Measurements from ENCODE around the gene NAT10.
"Not testable (repeated sequence)": the region's sequence is repeated elsewhere in the genome, so short reads cannot be mapped to it uniquely, and the experiment has no call there.

The NAT10 gene

DNA sequence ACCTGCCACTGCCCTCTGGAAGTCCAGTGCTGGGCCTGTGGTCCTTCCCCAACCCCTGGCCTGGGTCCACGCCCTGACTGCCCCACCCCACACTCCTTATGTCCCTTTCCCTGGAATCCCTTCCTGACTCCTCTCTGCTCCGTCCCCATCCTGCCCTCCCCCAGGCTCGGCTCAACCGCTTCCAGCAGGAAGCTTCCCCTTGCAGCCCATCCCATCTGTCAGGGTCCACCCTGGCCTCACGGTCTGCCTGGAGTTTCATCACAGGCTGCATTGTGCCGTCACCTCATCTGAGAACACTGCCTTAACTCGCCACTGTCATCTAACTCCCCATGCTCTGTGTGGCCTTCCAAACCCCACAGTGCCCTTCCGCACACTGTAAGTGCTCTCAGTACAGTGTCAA lies 64.3 kb downstream of the NAT10 start:
- Histone ChIP-seq H3K4me3 (ENCODE audit: low read length) (no peak overlapping the region), H3K9me3 (ENCODE audit: low read length) (no peaks in the 10 kb centered on the region), H2AFZ (ENCODE audit: low read depth, low read length) (no peak overlapping the region), H3K27me3 (ENCODE audit: insufficient read depth, low read length) (no peaks in the 10 kb centered on the region), H3K36me3 (ENCODE audit: insufficient read depth, low read length) (no peaks in the 10 kb centered on the region), H3K4me1 (ENCODE audit: insufficient read depth, low read length) (peaks cover 3% of the 10 kb centered on the region)

DNA sequence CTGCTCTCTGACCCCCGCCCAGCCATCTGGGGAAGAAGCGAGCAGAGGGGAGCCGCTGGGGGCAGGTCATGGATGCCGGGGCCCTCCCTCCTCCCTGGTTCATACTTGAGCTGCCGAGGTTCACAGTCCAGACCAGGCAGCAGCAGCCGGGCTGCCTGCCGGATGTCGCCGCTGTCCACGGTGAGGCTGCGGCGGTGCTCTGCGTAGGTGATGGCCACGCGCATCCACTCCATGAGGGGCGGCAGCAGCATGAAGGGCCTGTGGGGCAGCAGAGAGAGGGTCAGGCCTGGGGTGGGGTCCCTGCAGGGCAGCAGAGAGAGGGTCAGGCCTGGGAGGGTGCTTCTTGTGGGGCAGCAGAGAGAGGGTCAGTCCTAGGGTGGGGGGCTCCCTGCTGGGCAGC lies 67.6 kb downstream of the NAT10 start:
- H2AFZ ChIP-seq (ENCODE audit: low read depth, low read length) = no peak overlapping the region
- H3K27me3 ChIP-seq (ENCODE audit: insufficient read depth, low read length) = no peaks in the 10 kb centered on the region
- peaks cover 3% of the 10 kb centered on the region for H3K4me1 ChIP-seq (ENCODE audit: insufficient read depth, low read length)

DNA sequence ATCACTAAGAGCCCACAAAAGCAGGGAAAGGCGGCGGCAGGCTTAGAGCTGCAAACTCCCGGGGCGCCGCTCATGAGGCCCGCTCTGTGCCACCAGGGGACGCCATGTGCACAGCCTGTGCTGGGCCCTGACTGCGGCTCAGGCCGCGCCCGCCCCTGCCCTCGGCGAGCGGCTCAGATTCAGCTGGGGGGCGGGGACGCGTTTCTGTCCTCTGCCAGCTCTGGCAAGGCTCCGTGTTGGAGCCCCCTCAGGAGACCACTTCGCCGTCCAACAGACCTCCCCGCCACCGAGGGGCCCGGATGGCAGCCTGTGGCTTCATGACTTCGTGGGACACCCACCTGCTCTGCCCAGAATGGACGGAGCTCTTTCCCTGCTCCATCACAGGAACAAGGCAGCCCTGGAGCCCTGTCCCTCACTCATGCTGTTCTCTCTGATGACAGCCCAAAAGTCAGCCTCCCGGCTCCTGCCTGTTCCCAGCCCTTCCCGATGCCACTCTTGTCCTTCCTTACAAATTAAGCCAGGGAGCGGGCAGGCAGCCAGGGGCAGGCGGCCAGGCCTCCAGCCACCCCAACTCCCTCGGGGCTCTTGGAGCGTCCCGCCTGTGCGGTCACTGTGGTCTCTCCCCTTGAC lies 69.1 kb downstream of the NAT10 start:
- no peaks in the 10 kb centered on the region for H3K27me3 ChIP-seq (ENCODE audit: insufficient read depth, low read length)
- no peak overlapping the region for H3K4me3 ChIP-seq (ENCODE audit: low read length)
- peaks cover 3% of the 10 kb centered on the region for H3K4me1 ChIP-seq (ENCODE audit: insufficient read depth, low read length)

More for the DNA sequence above, 67.6 kb downstream of the NAT10 start:
- no peaks in the 10 kb centered on the region for H3K9me3 ChIP-seq (ENCODE audit: low read length)
- H3K36me3 ChIP-seq (ENCODE audit: insufficient read depth, low read length) = no peaks in the 10 kb centered on the region
- no peak overlapping the region for H3K4me3 ChIP-seq (ENCODE audit: low read length)

DNA sequence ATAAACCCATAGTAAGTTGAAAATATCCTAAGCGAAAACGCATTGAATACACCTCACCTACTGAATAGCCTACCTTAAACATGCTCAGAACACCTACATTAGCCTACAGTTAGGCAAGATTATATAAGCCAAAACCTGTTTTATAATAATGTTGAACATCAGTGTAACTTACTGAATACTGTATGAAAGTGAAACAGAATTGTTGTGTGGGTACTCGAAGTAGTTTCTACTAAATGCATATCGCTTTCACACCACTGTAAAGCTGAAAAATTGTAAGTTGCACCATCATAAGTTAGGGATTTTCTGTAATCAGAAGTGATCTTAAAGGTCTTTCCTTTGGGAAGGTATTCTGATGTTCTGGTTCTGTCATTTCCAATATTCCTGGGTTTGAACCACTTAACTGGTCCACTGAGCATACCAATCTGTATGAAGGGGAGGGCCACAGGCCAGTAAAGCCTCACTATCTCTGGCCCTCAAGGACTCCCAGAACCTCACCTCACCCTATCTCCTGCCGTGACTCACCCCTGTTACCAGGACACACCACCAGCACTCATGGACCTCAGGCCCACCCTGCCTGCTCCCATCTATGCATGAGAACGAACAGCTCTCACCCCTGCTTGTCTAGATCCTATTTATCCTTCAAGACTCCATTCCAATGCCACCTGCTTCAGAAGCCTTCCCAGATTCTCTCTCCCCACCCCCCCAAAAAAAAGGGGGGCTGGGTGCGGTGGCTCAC lies 70.0 kb downstream of the NAT10 start:
- Histone ChIP-seq H2AFZ (ENCODE audit: low read depth, low read length) (no peak overlapping the region), H3K4me3 (ENCODE audit: low read length) (no peak overlapping the region), H3K27me3 (ENCODE audit: insufficient read depth, low read length) (no peaks in the 10 kb centered on the region), H3K4me1 (ENCODE audit: insufficient read depth, low read length) (peaks cover 3% of the 10 kb centered on the region), H3K9me3 (ENCODE audit: low read length) (no peaks in the 10 kb centered on the region), H3K36me3 (ENCODE audit: insufficient read depth, low read length) (no peaks in the 10 kb centered on the region)

More for the DNA sequence above, 69.1 kb downstream of the NAT10 start:
- no peaks in the 10 kb centered on the region for H3K36me3 ChIP-seq (ENCODE audit: insufficient read depth, low read length)
- no peak overlapping the region for H2AFZ ChIP-seq (ENCODE audit: low read depth, low read length)
- H3K9me3 ChIP-seq (ENCODE audit: low read length) = no peaks in the 10 kb centered on the region

DNA sequence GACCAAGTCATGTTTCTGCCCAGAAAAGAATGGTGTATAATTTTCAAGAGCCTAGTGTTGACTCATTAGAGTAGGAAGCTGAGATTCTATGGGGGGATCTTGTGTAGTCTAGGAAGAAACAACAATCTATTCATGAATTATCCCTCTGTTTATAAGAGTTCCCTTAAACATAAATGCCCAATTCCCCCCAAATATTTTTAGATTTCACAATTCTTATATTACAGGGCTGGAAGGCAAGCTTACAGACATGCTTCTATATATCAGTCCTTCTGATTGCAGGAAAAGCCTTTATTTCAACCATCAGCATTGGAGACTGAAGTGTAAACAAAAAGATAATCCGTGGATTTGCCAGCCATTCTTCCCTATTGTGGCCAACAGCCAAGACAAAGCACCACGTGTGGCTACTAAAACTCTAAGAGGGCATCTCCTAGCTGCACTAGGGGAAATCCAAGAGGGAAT lies 71.4 kb downstream of the NAT10 start:
- Histone ChIP-seq H3K27me3 (ENCODE audit: insufficient read depth, low read length) (no peaks in the 10 kb centered on the region), H3K4me3 (ENCODE audit: low read length) (no peak overlapping the region), H3K4me1 (ENCODE audit: insufficient read depth, low read length) (peaks cover 3% of the 10 kb centered on the region), H3K9me3 (ENCODE audit: low read length) (no peaks in the 10 kb centered on the region), H3K36me3 (ENCODE audit: insufficient read depth, low read length) (no peaks in the 10 kb centered on the region), H2AFZ (ENCODE audit: low read depth, low read length) (no peak overlapping the region)

DNA sequence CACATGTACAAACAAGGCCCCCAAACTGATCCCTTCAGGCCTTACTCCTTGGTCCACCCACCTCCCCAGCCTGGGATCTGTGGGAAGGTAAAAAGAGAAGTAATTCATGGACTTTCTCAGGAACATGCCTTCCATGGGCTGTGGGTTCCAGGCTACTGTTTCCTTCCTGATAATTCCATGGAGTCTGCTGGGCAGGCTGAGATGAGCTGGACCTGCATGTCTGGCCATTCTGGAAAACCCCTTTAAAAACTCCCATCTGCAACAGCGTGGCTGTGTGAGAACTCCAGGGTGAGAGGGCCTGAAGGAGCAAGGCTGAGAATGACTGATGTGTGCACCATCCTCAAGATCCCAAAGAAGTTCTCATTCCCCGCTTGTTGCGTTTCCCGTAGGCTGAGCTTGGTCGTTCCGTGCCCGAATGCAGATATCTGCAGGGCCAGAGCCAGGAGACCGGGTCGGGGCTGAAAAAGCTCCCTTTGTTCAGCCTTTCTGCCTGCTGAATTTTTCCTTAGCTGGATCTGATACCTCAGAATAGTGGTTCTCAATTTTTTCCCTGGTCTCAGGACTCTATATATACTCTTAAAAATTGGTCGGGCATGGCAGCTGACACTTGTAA lies 72.9 kb downstream of the NAT10 start:
- H3K36me3 ChIP-seq (ENCODE audit: insufficient read depth, low read length) = no peaks in the 10 kb centered on the region
- H3K9me3 ChIP-seq (ENCODE audit: low read length) = no peaks in the 10 kb centered on the region
- H3K4me1 ChIP-seq (ENCODE audit: insufficient read depth, low read length) = peaks cover 3% of the 10 kb centered on the region
- H3K4me3 ChIP-seq (ENCODE audit: low read length) = no peak overlapping the region
- H3K27me3 ChIP-seq (ENCODE audit: insufficient read depth, low read length) = no peaks in the 10 kb centered on the region
- no peak overlapping the region for H2AFZ ChIP-seq (ENCODE audit: low read depth, low read length)

DNA sequence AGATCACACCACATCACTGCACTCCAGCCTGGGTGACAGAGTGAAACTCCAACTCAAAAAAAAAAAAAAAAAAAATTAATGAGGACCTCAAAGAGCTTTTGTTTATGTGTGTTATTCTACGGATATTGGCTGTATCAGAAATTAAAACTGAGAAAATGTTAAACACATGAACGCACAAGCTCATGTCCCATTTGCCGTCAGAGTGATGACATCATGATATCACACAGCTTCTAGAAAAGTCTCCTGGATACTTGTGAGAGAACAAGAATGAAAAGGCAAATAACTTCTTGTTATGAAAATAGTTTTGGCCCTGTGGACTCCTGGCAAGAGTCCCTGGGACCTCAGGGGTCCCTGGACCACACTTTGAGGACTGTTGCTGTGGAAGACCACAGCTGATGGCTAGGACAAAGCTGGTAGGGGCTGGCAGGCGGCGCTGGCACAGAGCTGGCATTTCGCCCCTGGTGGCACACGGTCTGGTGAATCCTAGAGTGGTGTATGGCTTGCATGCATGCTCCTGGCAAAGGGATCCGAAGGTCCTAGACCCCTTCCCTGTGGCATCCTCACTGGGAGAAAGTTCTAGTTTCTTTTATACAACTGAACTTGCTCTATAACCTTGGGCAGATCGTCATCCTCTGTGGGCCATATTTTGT lies 73.7 kb downstream of the NAT10 start:
- no peaks in the 10 kb centered on the region for H3K9me3 ChIP-seq (ENCODE audit: low read length)
- H2AFZ ChIP-seq (ENCODE audit: low read depth, low read length) = no peak overlapping the region
- no peaks in the 10 kb centered on the region for H3K36me3 ChIP-seq (ENCODE audit: insufficient read depth, low read length)
- no peaks in the 10 kb centered on the region for H3K27me3 ChIP-seq (ENCODE audit: insufficient read depth, low read length)
- peaks cover 3% of the 10 kb centered on the region for H3K4me1 ChIP-seq (ENCODE audit: insufficient read depth, low read length)
- H3K4me3 ChIP-seq (ENCODE audit: low read length) = no peak overlapping the region

DNA sequence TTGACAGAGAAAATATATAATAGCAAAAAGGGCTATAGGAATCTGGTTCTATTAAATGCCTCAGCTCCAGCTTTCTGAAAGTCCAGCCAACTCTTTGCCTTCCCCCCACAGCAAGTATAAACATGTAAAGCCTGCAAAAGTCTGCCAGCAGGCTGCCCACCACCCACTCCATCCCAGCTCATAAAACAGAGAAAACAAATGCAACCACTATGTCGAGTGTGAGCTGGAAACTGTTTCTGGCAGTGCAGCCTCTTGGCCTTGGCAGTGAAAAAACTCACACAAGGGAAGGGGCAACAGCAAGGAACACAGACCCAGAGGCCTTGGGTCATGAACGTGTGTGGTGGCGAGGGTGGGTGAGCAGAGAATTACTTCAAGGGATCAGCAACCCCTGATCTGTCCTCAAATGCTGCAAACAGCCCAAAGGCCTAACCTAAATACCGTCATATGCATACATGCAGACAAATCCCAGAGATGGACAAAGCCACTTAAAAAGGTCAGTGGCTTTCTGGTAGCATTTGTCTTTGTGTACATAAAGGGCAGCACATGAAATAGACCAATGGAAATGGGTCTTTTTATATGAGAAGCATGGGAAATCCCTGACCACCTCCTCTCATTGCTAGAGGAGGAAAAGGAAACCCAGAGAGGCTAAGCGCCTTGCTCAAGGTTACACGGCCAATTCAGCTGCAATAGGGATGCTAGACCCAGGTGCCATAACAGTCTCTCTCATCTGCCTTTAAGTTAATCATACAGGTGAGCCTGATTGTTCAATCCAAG lies 74.8 kb downstream of the NAT10 start:
- Histone ChIP-seq H3K36me3 (ENCODE audit: insufficient read depth, low read length) (no peaks in the 10 kb centered on the region), H3K4me1 (ENCODE audit: insufficient read depth, low read length) (no peaks in the 10 kb centered on the region), H3K4me3 (ENCODE audit: low read length) (no peak overlapping the region), H2AFZ (ENCODE audit: low read depth, low read length) (no peak overlapping the region), H3K9me3 (ENCODE audit: low read length) (no peaks in the 10 kb centered on the region), H3K27me3 (ENCODE audit: insufficient read depth, low read length) (no peaks in the 10 kb centered on the region)

DNA sequence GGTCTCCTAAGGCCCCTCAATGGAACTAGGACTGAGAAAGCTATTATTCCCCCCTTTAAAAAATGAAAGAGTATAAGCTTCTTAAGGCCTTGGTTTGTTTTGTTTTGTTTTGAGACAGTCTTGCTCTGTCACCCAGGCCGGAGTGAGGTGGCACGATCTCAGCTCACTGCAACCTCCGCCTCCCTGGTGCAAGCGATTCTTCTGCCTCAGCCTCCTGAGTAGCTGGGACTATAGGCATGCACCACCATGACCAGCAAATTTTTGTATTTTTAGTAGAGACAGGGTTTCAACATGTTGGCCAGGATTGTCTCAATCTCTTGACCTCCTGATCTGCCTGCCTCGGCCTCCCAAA lies 75.4 kb downstream of the NAT10 start:
- H3K27me3 ChIP-seq (ENCODE audit: insufficient read depth, low read length); H3K4me3 ChIP-seq (ENCODE audit: low read length); H3K9me3 ChIP-seq (ENCODE audit: low read length); H3K4me1 ChIP-seq (ENCODE audit: insufficient read depth, low read length); H3K36me3 ChIP-seq (ENCODE audit: insufficient read depth, low read length); H2AFZ ChIP-seq (ENCODE audit: low read depth, low read length): not testable (repeated sequence)

DNA sequence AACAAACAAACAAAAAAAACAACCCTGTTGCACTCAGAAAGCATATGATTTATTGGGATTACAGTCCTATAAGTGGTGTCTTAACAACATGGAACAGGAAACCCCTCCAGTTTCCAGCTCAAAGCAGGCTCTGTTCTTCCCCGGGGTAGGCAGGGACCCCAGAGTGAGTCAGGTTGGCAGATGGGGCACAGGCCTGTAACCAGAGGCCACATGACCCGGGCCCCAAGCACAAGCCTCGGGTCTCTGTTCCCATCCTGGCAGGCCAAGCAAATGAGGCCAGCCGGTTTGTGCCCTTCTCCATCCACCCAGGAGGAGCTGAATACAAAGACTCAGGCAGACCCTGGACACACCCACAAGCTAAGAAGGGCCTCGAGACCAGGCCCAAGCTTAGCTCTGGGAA lies 75.8 kb downstream of the NAT10 start:
- H3K4me3 ChIP-seq (ENCODE audit: low read length) = no peak overlapping the region
- H3K4me1 ChIP-seq (ENCODE audit: insufficient read depth, low read length) = peaks cover 6% of the 10 kb centered on the region
- H2AFZ ChIP-seq (ENCODE audit: low read depth, low read length) = no peak overlapping the region
- no peaks in the 10 kb centered on the region for H3K36me3 ChIP-seq (ENCODE audit: insufficient read depth, low read length)
- no peaks in the 10 kb centered on the region for H3K27me3 ChIP-seq (ENCODE audit: insufficient read depth, low read length)
- H3K9me3 ChIP-seq (ENCODE audit: low read length) = no peaks in the 10 kb centered on the region

DNA sequence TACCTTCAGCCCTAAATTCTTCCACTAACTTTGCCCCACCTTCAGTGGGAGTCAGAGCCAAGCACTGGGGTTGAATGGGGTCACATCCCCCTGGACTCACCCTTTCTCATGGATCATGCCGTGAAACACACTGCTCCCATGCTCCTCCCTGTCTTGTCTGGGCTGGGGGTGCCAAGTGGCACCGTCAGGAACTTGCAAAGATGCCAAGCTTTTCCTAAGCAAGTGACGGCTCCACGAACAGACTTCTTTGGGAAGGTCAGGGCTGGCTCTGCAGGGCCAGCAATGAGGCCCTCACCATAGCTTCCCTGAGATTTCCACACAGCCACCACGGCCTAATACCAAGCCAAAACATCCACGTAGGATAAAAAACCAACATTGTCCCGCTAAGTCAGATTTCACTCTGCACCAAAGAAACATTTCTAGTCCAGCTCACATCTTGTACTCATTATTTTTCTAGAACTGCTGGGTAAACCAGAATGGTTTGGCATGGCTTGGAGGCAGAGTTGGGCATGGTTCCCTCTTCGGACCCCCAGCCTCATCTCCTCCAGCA lies 76.5 kb downstream of the NAT10 start:
- H3K36me3 ChIP-seq (ENCODE audit: insufficient read depth, low read length) = no peaks in the 10 kb centered on the region
- no peaks in the 10 kb centered on the region for H3K27me3 ChIP-seq (ENCODE audit: insufficient read depth, low read length)
- no peak overlapping the region for H2AFZ ChIP-seq (ENCODE audit: low read depth, low read length)
- no peak overlapping the region for H3K4me3 ChIP-seq (ENCODE audit: low read length)
- peaks cover 13% of the 10 kb centered on the region for H3K4me1 ChIP-seq (ENCODE audit: insufficient read depth, low read length)
- no peaks in the 10 kb centered on the region for H3K9me3 ChIP-seq (ENCODE audit: low read length)

DNA sequence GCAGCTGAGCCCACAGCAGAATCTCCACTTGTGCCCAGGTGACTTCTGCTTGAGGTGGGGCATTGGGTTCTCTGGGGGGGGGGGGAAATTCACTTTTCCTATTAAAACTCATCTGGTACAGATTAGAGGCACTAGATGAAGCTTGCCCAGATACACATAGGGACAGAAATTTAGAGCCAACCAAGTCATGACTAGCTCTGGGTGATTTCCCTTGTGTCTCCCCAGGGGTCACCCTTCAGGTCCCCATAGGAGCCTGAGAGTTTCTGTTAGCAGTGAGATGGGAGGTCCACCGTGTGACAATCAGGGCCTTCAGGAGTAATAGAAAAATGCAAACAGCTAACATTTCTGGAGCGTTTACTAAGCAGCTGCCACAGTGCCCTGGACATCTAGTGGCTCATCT lies 77.0 kb downstream of the NAT10 start:
- peaks cover 16% of the 10 kb centered on the region for H3K4me1 ChIP-seq (ENCODE audit: insufficient read depth, low read length)
- no peak overlapping the region for H2AFZ ChIP-seq (ENCODE audit: low read depth, low read length)
- no peaks in the 10 kb centered on the region for H3K36me3 ChIP-seq (ENCODE audit: insufficient read depth, low read length)
- no peak overlapping the region for H3K4me3 ChIP-seq (ENCODE audit: low read length)
- H3K27me3 ChIP-seq (ENCODE audit: insufficient read depth, low read length) = no peaks in the 10 kb centered on the region
- no peaks in the 10 kb centered on the region for H3K9me3 ChIP-seq (ENCODE audit: low read length)
